Type B pancreatic cell (in vitro differentiated cells): ENCODE measurements around the gene KIFC3. TPM values are rescaled to one million over a fixed set of nuclear protein-coding genes. Genes with fewer than 3 reads are reported as not detected.

ENCODE experiments used
- DNase-seq: peaks from one replicate; pipeline ENCODE4 v3.0.0; 2021; ENCODE audit warnings: mixed read lengths; ENCODE audit not compliant: unreplicated experiment; ENCODE audit errors: extremely low spot score
- H3K27ac Mint-ChIP-seq: 2 replicates; pipeline ENCODE4 v1.8.0; 2021; ENCODE audit warnings: mild to moderate bottlenecking, mixed read lengths
- H3K27me3 Mint-ChIP-seq: 2 replicates; pipeline ENCODE4 v1.8.0; 2021; ENCODE audit warnings: mixed read lengths
- H3K36me3 Mint-ChIP-seq: 2 replicates; pipeline ENCODE4 v1.8.0; 2021; ENCODE audit warnings: mixed read lengths
- H3K4me1 Mint-ChIP-seq: one replicate; pipeline ENCODE4 v1.8.0; 2021; ENCODE audit warnings: mixed read lengths; ENCODE audit not compliant: unreplicated experiment
- H3K4me3 Mint-ChIP-seq: 2 replicates; pipeline ENCODE4 v1.8.0; 2021; ENCODE audit warnings: mild to moderate bottlenecking, mixed read lengths
- H3K9me3 Mint-ChIP-seq: 2 replicates; pipeline ENCODE4 v1.8.0; 2021; ENCODE audit warnings: mixed read lengths
- total RNA-seq: library from RNA; stranded (reverse); gene quantifications from 2 replicates; pipeline ENCODE4 v1.2.1, GENCODE V29; 2021; ENCODE audit warnings: low replicate concordance
- TF ChIP-seq, protein P1 (sequence below): fragments of 200-600 bp; sonication (generic); conservative IDR thresholded peaks from 2 replicates; pipeline ENCODE4 v1.5.0; 2021; ENCODE audit warnings: antibody characterized with exemption, mild to moderate bottlenecking

Gene KIFC3
- total RNA-seq, 1 donor from 2014 or later: 27.3 TPM

- H3K4me3 Mint-ChIP-seq: no peak overlapping the region
- no peak overlapping the region for H3K27ac Mint-ChIP-seq
- TF ChIP-seq, protein P1, sequence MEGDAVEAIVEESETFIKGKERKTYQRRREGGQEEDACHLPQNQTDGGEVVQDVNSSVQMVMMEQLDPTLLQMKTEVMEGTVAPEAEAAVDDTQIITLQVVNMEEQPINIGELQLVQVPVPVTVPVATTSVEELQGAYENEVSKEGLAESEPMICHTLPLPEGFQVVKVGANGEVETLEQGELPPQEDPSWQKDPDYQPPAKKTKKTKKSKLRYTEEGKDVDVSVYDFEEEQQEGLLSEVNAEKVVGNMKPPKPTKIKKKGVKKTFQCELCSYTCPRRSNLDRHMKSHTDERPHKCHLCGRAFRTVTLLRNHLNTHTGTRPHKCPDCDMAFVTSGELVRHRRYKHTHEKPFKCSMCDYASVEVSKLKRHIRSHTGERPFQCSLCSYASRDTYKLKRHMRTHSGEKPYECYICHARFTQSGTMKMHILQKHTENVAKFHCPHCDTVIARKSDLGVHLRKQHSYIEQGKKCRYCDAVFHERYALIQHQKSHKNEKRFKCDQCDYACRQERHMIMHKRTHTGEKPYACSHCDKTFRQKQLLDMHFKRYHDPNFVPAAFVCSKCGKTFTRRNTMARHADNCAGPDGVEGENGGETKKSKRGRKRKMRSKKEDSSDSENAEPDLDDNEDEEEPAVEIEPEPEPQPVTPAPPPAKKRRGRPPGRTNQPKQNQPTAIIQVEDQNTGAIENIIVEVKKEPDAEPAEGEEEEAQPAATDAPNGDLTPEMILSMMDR: peak; percentile 19
- no peaks in the 10 kb centered on the region for H3K27me3 Mint-ChIP-seq
- H3K4me1 Mint-ChIP-seq: no peaks in the 10 kb centered on the region
- peaks cover 8% of the 10 kb centered on the region for H3K36me3 Mint-ChIP-seq
- no peak for DNase-seq
- no peaks in the 10 kb centered on the region for H3K9me3 Mint-ChIP-seq
These were observed 58.8 kb downstream of the KIFC3 start for GRCh38 chr16:57743458-57743857.

- H3K27ac Mint-ChIP-seq: no peak overlapping the region
- no peaks in the 10 kb centered on the region for H3K9me3 Mint-ChIP-seq
- H3K4me1 Mint-ChIP-seq: no peaks in the 10 kb centered on the region
- DNase-seq: no peak
- TF ChIP-seq, protein P1: no peak
- H3K36me3 Mint-ChIP-seq: peaks cover 8% of the 10 kb centered on the region
- H3K4me3 Mint-ChIP-seq: no peak overlapping the region
- H3K27me3 Mint-ChIP-seq: no peaks in the 10 kb centered on the region
These were observed 59.7 kb downstream of the KIFC3 start for GRCh38 chr16:57742543-57742942.

DNA sequence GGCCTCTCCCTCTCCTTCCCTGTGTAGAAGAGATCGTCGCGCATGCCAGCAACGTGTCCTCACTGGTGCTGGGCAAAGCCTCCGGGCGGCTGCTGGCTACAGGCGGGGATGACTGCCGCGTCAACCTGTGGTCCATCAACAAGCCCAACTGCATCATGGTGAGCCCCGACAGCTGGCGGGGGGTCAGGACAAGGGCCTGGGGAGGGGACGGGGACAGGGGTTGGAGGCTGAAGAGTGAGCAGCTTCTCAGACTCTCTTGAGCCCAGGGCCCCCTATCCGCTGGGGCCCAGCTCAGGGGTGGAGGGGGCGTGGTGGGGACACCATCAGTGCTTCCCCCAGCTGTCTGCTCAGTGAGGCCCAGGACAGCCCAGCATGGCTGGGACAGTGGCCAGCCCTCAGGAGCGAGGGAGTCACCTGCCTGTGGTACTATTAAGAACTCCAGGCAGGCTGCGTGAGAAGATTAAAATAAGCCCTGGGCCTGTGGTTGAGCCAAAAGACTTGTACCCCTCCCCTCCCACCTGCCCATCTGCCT lies 60.6 kb downstream of the KIFC3 start:
- Mint-ChIP-seq H3K36me3 (peaks cover 8% of the 10 kb centered on the region), H3K4me1 (peaks cover 5% of the 10 kb centered on the region), H3K27me3 (no peaks in the 10 kb centered on the region), H3K9me3 (no peaks in the 10 kb centered on the region), H3K27ac (no peak overlapping the region), H3K4me3 (no peak overlapping the region)
- no peak for DNase-seq
- TF ChIP-seq, protein P1: no peak

GRCh38 chr16:57740423-57741071 lies 61.7 kb downstream of the KIFC3 start:
- no peaks in the 10 kb centered on the region for H3K36me3 Mint-ChIP-seq
- TF ChIP-seq, protein P1: no peak
- peaks cover 11% of the 10 kb centered on the region for H3K4me1 Mint-ChIP-seq
- no peak for DNase-seq
- H3K4me3 Mint-ChIP-seq: no peak overlapping the region
- no peaks in the 10 kb centered on the region for H3K9me3 Mint-ChIP-seq
- H3K27ac Mint-ChIP-seq: no peak overlapping the region
- no peaks in the 10 kb centered on the region for H3K27me3 Mint-ChIP-seq

GRCh38 chr16:57739756-57740422 lies 62.4 kb downstream of the KIFC3 start:
- Mint-ChIP-seq H3K27me3 (no peaks in the 10 kb centered on the region), H3K4me1 (peaks cover 14% of the 10 kb centered on the region), H3K36me3 (no peaks in the 10 kb centered on the region), H3K9me3 (no peaks in the 10 kb centered on the region), H3K27ac (no peak overlapping the region), H3K4me3 (no peak overlapping the region)
- TF ChIP-seq, protein P1: no peak
- no peak for DNase-seq
